Right hindlimb (tissue), 1 donor: Measurements from ENCODE around the gene NPIPB8.
"Not testable (repeated sequence)": the region's sequence is repeated elsewhere in the genome, so short reads cannot be mapped to it uniquely, and the experiment has no call there.

ENCODE experiments used
- DNase-seq: peaks from one replicate; pipeline ENCODE4 v3.0.0-alpha.2; 2018

Gene NPIPB8

DNA sequence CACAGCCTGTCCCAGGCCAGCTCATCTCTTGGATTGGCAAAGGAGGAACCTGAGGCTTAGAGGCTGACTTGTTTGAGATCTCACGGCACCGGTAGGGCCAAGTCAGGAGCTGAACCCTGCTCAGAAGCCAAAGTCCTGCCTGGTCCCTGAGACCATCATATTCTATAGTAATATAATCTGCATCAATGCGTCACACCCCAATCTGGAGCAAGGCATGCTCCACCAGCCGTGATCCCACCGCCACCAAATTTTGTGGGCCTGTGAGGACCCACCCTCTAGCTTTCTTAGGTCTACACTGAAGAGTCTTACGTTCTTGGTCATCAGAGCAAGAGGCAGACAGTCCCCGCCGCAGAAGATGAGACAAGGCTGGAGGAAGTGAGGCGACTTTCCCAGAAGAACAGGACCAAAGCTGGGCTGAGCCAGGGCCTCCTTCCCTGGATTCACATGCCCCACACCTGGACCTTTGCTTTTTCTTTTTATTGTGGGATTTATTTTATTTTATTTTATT is 30.7 kb upstream of the NPIPB8 start:
- no peak for DNase-seq

DNA sequence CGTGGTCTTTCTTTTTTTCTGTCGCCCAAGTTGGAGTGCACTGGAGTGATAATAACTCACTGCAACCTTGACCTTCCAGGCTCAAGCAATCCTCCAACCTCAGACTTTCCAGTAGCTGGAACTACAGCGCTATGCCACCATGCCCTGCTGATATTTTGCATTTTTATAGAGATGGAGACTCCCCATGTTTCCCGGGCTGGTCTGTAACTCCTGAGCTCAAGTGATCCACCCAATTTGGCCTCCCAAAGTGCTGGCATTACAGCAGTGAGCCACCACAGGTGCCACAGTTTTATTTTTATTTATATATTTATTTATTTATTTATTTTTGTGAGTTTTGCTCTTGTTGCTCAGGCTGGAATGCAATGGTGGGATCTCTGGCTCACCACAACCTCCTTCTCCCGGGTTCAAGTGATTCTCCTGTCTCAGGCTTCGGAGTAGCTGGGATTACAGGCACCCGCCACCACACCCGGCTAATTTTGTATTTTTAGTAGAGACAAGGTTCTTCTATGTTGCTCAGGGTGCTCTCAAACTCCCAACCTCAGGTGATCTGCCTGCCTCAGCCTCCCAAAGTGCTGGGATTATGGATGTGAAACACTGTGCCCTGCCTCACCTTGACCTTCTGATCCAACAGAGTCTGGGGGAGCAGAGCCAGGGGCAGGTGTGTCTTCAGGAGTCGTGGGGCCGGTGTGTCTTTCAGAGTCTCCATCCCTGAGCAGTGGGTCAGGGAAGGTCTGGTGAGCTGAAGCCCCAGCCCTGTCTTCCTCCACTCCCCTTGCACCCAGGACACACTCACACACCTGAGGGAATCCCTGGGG is 30.0 kb upstream of the NPIPB8 start:
- DNase-seq: not testable (repeated sequence)

DNA sequence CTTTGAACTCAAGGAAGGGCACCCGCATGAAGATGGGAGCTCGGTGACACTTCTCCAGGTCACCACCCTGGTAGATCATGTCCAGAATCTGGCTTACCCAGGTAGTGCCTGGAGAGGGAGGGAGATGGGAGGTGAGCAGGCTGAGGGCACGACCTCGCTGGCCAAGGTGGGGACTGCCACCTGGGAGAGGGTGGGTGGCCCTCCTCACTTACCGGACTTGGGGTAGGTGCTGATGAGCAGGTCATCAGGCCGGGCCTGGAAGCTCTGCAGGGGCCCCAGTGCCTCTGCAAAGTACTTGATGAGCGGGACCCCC is 29.4 kb upstream of the NPIPB8 start:
- DNase-seq: not testable (repeated sequence)

DNA sequence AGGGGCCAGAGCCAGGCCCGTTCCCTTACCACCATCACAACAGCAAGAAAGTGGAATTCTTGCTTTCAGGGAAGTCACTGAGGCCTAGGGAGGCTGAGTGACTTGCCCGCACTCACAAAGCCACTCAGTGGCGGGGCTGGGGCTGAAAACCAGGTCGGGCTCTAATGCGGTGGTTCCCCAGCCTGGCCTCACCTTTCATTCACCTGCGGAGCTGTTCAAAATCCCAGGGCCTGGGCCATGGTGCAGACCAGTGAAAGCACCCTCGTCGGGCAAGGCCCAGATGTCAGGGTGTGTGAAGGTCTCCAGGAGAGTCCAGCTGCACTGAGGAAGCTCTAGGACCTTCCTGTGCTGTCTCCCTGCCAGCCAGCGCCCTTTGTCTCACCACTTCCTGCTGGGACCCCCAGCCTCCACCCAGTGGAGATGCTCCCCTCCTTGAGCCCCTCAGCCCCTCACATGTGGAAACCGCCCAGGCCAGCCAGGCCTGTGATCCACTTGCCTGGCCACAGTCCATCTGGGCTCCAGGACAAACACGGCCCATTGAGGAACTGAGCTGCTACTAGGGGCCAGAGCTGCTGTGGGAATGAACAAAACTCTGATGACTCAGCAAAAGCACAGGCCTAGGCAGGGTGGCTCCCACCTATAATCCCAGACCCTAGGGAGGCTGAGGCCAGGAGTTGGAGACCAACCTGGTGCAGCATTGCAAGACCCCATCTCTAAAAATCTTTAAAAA is 28.8 kb upstream of the NPIPB8 start:
- not testable (repeated sequence) for DNase-seq

DNA sequence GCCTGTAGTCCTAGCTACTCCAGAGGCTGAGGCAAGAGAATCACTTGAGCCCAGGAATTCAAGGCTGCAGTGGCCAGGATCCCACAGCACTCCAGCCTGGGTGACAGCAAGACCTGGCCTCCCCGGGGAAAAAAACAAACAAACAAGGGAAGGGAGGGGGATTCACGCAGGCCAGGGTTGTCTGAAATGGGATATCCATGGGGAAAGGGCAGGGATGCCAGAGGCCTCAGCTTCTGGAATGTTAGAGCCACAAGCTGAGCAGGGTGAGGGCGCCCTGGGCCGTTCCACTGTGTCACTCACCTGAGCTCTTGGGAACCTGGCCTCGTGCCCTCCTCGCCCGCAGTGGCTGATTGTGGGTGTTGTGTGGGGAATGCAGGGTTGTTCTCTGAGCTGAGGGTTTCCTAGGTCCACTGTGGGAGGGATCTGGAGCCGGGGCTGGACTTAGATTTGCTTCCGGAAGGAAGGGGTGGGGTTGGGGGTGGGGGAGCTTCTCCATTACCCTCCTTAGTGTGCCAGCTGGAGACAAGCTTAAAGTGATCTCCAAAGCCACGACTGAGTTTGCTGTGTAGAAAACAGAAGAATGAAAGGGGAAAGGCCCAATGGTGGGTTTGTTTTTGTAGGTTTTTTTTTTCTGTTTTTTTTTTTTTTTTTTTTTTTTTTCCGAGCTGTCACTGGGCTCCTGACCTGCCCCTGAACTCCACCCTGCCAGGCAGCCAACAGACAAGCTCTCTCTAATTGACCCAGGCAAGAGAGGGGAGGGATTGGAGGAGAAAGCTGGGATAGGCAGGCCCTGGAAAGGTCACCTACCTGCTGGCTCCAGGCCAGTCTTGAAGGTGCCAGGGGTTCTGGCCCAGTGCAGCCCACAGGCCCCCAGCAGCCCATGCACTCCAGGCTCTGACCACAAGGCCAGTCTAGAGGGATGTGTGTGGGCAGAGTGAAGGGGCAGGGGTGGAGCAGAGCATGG is 28.0 kb upstream of the NPIPB8 start, which contains the start of gene SULT1A1:
SULT1A1 (minus strand) TSS at position 414 of the 964 bp plus-strand sequence. CDS start 1,189 bp downstream, outside the sequence.
- no peak for DNase-seq

DNA sequence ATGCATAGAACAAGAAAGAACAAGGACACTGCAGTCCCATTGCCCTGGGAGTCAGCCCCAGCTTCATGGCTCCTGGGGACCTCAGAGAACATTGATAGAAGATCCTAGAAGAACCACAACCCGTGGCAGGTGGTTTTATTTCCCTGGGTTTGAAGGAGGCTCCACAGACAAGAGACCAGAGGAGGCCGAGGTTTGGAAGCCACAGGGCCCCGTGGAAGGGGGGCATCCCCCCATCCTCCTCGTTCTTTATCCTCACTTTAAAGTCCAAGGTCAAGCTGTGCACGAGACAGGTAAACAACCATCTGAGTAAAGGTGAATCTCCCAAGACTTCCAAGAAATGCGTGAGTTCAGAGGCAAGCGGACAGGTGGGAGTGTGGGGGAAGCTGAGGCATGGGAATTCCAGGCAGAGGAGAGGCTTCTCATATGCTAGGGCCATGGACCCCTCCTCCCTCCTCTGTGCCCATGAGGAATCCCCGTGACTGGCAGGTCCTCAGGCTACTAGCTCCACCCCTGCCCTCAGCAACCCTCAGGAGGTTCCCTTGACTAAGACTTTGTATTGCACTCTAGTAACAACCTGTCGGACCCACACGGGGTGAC is 27.2 kb upstream of the NPIPB8 start:
- DNase-seq: no peak

DNA sequence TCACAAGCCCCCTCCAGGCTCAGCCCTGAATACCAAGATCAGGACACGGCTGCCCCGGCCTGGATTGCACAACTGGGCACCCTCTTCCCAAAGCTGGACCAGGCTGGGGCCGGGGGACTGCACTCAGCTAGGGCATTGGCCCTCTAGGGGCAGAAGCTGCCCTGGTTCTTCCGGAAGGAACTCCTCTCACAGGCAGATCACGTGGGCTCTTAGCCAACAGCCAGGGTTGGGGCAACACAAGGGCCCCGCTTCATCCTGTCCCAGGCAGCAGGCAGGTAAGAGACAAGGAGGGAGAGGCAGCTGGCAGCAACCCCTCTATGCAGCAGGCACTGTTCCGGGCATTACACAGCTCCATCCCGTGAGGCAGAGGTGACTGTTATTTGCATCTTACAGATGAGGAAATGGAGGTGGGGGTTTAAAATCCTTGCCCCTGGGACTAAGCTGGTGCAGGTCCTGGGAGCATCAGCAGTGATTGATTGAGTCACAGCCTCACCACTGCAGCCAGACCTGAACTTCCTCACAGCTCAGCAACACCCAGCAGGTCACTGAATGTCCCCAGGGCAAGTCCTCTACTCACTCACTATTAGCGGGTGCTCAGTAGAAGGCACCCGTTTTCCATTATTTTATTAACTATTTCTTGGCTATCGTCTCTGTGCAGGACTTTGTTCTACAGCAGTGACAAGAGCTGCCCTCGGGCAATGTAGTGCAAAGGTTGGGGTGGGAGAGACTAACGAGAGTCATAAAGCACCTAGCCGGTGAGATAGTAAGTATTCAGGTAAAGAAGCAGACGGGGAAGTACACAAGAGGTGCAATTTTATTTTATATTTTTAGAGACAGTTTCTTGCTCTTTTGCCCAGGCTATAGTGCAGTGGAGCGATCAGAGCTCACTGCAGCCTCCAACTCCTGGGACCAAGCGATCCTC is 25.2 kb upstream of the NPIPB8 start:
- DNase-seq: not testable (repeated sequence)

DNA sequence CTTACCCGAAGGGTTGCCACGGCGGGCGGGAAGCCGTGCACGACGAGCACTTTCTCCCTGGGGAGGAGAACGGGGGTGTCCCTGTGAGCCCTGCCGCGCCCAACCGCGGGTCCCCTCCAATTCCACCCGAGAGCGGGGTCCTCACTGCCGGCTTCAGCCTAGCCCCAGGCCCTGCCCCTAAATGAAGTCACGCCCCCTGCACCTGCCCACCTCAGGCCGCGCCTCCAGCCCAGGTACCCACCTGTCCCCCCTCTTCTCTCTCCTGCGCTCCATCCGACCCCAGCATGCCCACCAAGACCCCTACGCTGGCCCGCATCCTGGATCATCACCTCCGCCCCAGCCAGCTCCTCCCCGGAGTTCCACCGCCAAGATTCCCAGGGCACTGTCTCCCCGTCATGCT is 24.0 kb upstream of the NPIPB8 start:
- not testable (repeated sequence) for DNase-seq

DNA sequence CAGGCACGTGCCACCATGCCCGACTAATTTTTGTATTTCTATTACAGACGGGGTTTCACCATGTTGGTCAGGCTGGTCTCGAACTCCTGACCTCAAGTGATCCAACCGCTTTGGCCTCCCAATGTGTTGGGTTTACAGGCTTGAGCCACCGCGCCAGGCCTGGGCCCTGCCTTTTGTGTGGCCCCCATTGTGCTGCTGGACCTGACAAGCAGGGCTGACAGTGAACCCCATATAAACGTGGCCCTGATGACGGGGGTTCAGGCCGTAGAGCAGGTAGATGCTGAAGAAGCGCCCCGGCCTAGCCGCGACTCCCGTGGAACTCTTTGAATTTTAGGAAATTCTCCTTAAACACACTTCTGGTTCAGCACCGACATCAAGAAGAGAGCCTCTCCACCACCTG is 23.3 kb upstream of the NPIPB8 start:
- DNase-seq: not testable (repeated sequence)

DNA sequence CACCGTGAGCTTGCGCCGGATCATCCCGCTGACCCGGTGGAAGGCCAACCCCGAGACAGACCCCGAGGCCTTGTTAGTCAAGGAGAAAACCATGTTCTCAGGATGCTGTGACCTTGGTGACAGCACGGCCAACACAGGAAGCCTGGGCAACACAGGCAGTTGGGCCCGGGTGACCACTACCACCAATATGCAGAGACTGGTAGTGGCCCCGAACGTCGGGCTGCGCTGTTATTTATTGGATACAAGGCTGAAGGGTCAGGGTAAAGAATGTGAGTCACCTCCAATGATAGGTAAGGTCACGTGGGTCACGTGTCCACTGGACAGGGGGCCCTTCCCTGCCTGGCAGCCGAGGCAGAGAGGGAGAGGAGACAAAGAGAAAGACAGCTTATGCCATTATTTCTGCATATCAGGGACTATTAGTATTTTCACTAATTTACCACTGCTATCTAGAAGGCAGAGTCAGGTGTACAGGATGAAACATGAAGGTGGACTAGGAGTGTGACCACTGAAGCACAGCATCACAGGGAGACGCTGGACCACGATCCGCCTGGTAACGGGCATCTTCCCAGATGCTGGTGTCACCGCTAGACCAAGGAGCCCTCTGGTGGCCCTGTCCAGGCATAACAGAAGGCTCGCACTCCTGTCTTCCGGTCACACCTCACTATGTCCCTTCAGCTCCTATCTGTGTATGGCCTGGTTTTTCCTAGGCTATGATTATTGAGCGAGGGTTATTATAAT is 22.2 kb upstream of the NPIPB8 start:
- not testable (repeated sequence) for DNase-seq

DNA sequence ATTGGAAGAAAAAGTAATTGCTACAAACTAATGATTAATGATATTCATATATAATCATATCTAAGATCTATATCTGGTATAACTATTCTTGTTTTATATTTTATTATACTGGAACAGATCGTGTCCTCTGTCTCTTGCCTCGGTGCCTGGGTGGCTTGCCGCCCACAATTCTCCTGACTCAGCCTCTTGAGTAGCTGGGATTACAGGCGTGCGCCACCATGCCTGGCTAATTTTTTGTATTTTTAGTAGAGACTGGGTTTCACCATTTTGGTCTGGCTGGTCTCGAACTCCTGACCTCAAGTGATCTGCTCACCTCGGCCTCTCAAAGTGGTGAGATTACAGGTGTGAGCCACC is 21.7 kb upstream of the NPIPB8 start:
- not testable (repeated sequence) for DNase-seq

DNA sequence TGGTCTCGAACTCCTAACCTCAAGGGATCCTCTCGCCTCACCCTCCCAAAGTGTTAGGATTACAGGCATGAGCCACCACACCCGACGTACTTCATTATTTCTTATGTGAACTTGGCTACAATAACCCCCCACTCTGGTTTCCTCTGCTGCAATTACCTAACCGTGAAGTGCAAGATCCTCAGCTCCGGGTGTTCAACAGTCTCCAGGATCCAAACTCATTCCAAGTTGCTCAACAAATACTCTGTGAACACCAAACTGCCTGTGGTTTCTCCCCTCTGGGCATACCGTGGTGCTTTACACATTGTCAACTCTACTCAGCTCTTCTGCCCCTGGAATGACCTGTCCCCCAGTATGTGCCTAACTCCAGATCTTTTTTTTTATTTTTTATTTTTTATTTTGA is 21.2 kb upstream of the NPIPB8 start:
- no peak for DNase-seq

DNA sequence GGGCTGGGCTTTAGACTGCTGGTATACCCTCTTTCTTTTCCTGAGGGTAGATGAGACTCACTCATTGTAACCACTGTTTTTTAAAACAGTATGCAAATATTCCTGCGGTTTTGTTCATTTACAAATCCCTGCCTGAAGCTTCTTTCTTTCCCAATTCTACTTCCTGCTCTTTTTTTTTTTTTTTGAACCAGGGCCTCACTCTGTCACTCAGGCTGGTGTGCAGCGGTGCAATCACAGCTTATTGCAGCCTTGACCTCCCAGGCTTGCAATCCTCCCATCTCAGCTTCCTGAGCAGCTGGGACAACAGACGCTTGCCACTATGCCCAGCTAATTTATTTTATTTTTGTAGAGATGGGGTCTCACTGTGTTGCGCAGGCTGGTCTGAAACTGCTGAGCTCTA is 20.0 kb upstream of the NPIPB8 start:
- no peak for DNase-seq

DNA sequence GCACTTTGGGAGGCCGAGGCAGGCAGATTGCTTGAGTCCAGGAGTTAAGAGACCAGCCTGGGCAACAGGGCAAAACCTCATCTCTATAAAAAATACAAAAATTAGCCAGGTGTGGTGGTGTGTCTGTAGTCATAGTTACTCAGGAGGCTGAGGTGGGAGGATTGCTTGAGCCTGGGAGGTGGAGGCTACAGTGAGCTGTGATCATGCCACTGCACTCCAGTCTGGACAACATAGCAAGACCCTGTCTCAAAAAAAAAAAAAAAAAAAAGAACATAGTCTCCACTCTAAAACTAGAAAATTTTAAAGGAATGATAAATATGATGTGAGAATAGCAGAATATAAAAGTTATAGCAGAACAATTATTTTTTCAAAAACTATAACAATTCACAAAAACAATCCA is 17.5 kb upstream of the NPIPB8 start:
- DNase-seq: not testable (repeated sequence)

DNA sequence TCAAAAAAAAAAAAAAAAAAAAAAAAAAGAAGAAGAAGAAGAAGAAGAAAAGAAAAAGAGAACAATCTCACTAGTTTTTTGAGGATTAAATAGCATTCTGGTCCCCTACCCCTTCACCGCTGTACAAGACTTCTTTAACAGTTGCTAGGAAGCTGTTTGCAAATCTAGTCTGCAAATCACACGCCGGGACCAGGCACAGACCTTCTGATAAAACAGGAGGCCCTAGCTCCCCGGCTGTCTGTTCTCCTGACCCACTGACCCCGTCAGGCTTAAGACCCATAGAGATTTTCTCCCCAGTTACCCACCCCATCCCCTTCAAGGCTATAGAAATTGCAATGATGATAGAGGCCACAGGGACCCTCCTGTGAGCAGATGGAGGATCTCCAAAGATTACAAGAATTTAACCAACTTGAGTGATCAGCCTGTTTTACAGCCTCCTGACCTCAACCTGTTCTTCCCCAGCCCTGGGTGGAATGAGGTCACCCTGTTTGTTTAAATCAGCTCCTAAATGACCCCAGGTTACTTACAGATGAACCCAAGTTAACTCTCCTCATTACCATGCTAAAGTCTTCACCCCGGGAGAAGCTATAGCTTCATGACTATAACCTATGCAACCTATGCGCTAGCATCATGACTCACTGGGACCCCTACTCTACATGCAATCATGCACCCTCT is 16.2 kb upstream of the NPIPB8 start:
- no peak for DNase-seq

DNA sequence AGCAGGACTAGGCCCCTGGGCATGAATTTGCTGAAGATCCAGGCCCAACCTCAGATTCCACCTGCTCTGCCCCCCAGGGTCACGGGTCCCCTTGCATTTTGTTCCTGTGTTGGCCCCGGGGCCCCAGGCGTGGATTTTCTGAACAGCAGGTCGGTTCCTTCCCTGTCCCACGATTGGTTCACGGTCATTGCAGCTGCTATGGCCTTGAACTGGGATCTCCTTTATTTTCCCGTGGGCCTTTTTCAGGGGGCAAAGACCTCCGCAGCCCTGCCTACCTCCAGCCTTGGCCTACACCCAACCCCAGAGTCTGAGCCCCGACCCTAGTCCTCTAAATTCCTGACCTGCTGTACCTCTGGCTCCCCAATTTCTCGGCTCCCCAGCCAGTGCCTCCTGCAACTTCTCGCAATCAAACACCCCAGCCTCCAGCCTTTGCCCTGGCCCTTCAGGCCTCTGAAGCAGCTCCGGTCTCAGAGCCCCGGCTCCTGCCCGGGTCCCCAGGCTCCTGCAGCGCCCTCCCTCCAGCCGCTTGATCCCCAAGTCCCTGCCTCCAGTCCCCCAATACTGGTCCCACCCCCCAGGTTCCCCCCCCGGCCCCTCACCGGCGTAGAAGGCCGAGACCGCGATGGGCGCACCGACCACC is 15.2 kb upstream of the NPIPB8 start:
- DNase-seq: not testable (repeated sequence)

DNA sequence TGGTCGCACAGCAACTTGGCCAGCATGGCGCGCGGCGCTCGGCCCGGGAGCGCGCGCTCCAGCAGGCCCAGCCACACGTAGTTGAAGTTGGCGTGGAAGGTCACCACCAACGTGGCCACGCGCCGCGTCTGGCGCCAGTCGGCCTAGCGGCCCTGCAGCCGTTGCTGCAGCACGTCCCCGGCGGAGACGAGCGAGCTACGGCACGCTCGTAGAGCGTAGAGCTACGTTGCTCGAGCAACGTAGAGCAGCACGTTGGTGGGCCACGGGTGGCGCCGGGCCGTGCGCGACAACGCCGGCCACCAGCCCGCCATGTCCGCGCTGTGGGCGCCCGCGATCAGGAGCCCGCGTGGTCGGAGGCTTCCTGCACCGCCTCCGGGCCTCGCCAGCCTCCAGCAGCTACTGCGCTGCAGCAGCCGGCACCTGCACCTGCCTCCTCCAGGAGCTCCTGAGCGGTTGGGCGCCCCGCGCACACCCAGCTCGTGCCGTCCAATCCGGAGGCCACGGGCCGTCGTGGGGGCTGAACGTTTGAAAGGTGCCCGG is 14.6 kb upstream of the NPIPB8 start:
- peak; percentile 62 for DNase-seq

DNA sequence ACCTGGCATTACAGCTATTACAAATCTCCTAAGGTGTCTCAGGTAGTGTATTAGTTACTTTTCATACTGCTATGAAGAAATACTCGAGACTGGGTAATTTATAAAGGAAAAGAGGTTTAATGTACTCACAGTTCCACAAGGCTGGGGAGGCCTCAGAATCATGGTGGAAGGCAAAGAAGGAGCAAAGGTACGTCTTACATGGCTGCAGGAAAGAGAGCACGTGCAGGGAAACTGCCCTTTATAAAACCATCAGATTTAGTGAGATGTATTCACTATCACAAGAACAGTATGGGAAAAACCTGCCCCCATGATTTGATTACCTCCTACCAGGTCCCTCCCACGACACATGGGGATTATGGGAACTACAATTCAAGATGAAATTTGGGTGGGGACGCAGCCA is 7.0 kb upstream of the NPIPB8 start:
- not testable (repeated sequence) for DNase-seq
